Measurements from ENCODE around the gene SEMA5A. TPM values are rescaled to one million over a fixed set of nuclear protein-coding genes. Genes with fewer than 3 reads are reported as not detected.

SEMA5A gene
- total RNA-seq, 1 donor from 2014 or later: 1.6 TPM

DNA sequence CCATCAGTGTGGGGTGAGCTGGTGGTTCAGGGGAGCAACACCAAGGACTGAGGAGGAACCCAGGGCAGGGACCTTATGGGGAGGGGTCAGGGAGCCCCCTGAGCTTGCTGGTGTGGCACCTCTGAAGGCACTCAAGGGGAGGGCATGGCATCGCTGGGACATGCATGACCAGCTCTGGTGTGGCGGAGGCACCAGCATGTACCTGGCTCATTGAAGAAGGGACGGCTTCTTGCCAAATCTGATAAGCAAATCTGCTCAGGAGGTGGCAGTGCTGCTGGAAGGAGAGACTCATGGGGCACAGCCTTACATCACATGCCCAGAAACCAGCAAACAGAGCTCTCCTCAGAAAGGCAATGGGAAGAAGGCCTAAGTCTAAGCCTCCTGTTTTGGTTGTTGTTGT is 421.8 kb downstream of the SEMA5A start:
- no peak for TF ChIP-seq CTCF (IDR thresholded peaks at IDR 0.05; ENCODE audit: insufficient read depth, low read length, severe bottlenecking)
- no peaks in the 10 kb centered on the region for H3K36me3 ChIP-seq (ENCODE audit: control insufficient read depth, insufficient read depth, low read length)
- no peak overlapping the region for H3K4me3 ChIP-seq (ENCODE audit: low read depth, low read length)
- DNase-seq (ENCODE audit: low read depth): no peak
- no peaks in the 10 kb centered on the region for H3K27me3 ChIP-seq (ENCODE audit: control insufficient read depth, insufficient read depth, low read length)
- FAIRE-seq: no peak

DNA sequence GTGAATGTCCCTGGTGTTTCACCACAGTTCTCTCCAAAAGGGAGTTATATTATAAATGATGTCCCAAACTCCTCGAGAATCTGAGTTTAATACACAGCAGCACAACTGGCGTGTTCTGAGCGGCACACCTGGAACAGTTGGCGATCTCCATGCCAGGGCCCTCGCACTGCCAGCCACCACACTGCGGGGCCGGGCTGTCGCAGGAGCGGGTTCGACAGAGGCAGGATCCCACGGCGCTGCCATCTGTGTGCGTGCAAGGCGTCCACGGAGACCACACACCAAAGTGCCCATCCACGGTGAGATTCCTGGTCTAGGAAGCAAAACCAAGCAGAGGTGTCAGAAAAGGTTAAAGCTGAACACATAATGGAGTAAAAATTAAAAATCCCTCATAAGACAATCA is 423.3 kb downstream of the SEMA5A start:
- FAIRE-seq (no peak), DNase-seq (ENCODE audit: low read depth) (no peak)
- no peaks in the 10 kb centered on the region for H3K36me3 ChIP-seq (ENCODE audit: control insufficient read depth, insufficient read depth, low read length)
- H3K27me3 ChIP-seq (ENCODE audit: control insufficient read depth, insufficient read depth, low read length): no peaks in the 10 kb centered on the region
- no peak for TF ChIP-seq CTCF (IDR thresholded peaks at IDR 0.05; ENCODE audit: insufficient read depth, low read length, severe bottlenecking)
- H3K4me3 ChIP-seq (ENCODE audit: low read depth, low read length): no peak overlapping the region

DNA sequence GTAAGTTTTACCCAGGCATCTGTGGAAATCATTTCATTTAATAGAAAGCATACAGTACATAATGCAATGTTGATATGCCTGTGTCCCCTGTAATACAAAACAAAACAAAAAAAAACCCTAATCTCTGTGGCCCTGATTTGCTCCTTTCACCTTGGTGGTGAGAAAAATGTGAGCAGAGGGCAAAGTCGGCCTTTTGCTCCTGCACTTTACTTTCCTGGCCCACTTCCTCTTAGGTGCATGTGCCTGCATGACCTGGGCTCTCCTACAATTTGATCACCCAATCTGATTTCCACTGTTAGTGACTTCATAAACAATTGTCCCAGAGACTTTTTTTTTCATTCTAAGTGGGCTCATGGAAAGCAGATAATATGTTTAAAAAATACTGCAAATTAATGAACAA is 424.3 kb downstream of the SEMA5A start:
- TF ChIP-seq CTCF (IDR thresholded peaks at IDR 0.05; ENCODE audit: insufficient read depth, low read length, severe bottlenecking): no peak
- FAIRE-seq (no peak), DNase-seq (ENCODE audit: low read depth) (peak; percentile 15)
- Histone ChIP-seq H3K4me3 (ENCODE audit: low read depth, low read length) (no peak overlapping the region), H3K27me3 (ENCODE audit: control insufficient read depth, insufficient read depth, low read length) (no peaks in the 10 kb centered on the region), H3K36me3 (ENCODE audit: control insufficient read depth, insufficient read depth, low read length) (no peaks in the 10 kb centered on the region)

- no peak for DNase-seq (ENCODE audit: low read depth)
- H3K36me3 ChIP-seq (ENCODE audit: control insufficient read depth, insufficient read depth, low read length): no peaks in the 10 kb centered on the region
- no peaks in the 10 kb centered on the region for H3K27me3 ChIP-seq (ENCODE audit: control insufficient read depth, insufficient read depth, low read length)
- TF ChIP-seq CTCF (IDR thresholded peaks at IDR 0.05; ENCODE audit: insufficient read depth, low read length, severe bottlenecking): no peak
- FAIRE-seq: no peak
- H3K4me3 ChIP-seq (ENCODE audit: low read depth, low read length): no peak overlapping the region
Measured at GRCh38 chr5:9118852-9119251, 427.0 kb downstream of the SEMA5A start.

DNA sequence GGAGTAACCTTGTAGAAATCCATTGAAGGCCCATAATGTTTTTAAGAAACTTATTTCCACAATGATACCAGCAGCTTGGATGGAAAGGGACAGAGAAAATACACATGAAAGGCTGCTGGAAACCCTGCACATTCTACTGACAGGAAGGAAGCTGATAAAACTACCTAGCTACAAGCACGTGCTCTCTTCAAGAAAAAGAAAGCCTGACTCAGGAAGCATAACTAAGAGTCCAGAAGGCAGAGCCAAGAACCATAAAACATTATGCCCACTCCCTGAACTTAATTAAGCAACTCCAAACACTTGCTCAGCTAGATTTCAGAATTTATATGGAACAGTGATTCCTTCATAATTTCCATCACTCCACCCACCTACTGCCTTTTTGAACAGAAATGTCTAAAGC is 430.8 kb downstream of the SEMA5A start:
- H3K27me3 ChIP-seq (ENCODE audit: control insufficient read depth, insufficient read depth, low read length): no peaks in the 10 kb centered on the region
- TF ChIP-seq CTCF (IDR thresholded peaks at IDR 0.05; ENCODE audit: insufficient read depth, low read length, severe bottlenecking): no peak
- H3K36me3 ChIP-seq (ENCODE audit: control insufficient read depth, insufficient read depth, low read length): no peaks in the 10 kb centered on the region
- FAIRE-seq (no peak), DNase-seq (ENCODE audit: low read depth) (no peak)
- H3K4me3 ChIP-seq (ENCODE audit: low read depth, low read length): no peak overlapping the region

DNA sequence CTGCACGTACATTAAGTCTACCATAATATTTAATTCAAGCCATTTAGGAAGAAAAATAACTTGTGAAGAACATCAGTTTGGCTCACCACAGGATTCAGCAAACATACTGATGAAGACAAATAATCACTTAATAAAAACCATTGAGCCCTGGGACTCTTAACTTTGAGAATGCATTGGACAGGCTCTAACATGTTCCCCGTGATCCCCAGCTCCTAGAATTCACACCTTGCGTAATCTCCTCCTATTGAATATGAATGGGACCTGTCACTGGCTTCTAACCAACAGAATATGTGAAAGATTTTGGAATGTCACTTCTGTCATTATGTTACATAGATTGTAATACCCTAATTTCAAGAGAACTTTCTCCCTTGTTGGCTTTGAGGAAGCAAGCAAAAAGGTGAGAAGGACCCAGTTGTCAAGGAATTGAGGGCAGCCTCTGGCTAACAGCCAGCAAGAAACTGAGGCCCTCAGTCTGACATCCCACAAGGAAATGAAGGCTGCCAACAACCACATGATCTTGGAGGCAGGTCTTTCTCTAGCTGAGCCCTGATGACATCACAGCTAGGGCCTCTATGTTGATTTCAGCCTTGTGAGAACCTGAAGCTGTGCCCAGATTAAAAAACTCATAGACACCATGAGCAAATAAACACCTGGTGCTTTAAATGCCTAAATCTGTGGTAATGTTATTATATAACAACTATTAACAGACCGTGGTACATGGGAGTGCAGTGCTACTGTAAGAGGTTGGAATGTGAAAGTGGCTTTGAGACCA is 433.2 kb downstream of the SEMA5A start:
- Histone ChIP-seq H3K27me3 (ENCODE audit: control insufficient read depth, insufficient read depth, low read length) (no peaks in the 10 kb centered on the region), H3K4me3 (ENCODE audit: low read depth, low read length) (no peak overlapping the region), H3K36me3 (ENCODE audit: control insufficient read depth, insufficient read depth, low read length) (no peaks in the 10 kb centered on the region)
- FAIRE-seq (no peak), DNase-seq (ENCODE audit: low read depth) (peak; percentile 95)
- TF ChIP-seq CTCF (IDR thresholded peaks at IDR 0.05; ENCODE audit: insufficient read depth, low read length, severe bottlenecking): no peak

All from bronchial epithelial cell (primary cell).